Measurements from ENCODE around the gene TLCD3B.

Gene TLCD3B

GRCh38 chr16:30067584-30067916 is 36.5 kb upstream of the TLCD3B start:
- Histone ChIP-seq H3K4me3 (ENCODE audit: extremely low read depth, insufficient read depth, low read length, poor library complexity, severe bottlenecking) (peak overlapping the region; percentile 97), H3K36me3 (ENCODE audit: control insufficient read depth, insufficient read depth, low read length) (peaks cover 60% of the 10 kb centered on the region), H3K27ac (ENCODE audit: low read depth, low read length, severe bottlenecking) (no peak overlapping the region), H3K9me3 (ENCODE audit: control insufficient read depth, low read length) (no peaks in the 10 kb centered on the region), H3K4me1 (ENCODE audit: control insufficient read depth, insufficient read depth, low read length, poor library complexity, severe bottlenecking) (peaks cover 31% of the 10 kb centered on the region)
- WGBS, 2 experiments (ENCODE audit: insufficient coverage in 2 of 2) = 94 to 96% methylated on average over 3 to 5 of the region's 6 CpGs

- H3K4me3 ChIP-seq (ENCODE audit: extremely low read depth, insufficient read depth, low read length, poor library complexity, severe bottlenecking) = peak overlapping the region; percentile 97
- H3K4me1 ChIP-seq (ENCODE audit: control insufficient read depth, insufficient read depth, low read length, poor library complexity, severe bottlenecking) = peaks cover 31% of the 10 kb centered on the region
- H3K36me3 ChIP-seq (ENCODE audit: control insufficient read depth, insufficient read depth, low read length) = peaks cover 55% of the 10 kb centered on the region
- H3K27ac ChIP-seq (ENCODE audit: low read depth, low read length, severe bottlenecking) = no peak overlapping the region
- 79 to 82% methylated on average over 19 to 21 of the region's 21 CpGs for whole genome bisulfite sequencing, 2 experiments (ENCODE audit: insufficient coverage in 2 of 2)
- H3K9me3 ChIP-seq (ENCODE audit: control insufficient read depth, low read length) = no peaks in the 10 kb centered on the region
Measured at GRCh38 chr16:30066761-30067583, 35.9 kb upstream of the TLCD3B start.

GRCh38 chr16:30065943-30066760 is 35.1 kb upstream of the TLCD3B start:
- peak overlapping the region; percentile 99 for H3K27ac ChIP-seq (ENCODE audit: low read depth, low read length, severe bottlenecking)
- H3K4me3 ChIP-seq (ENCODE audit: extremely low read depth, insufficient read depth, low read length, poor library complexity, severe bottlenecking) = peak overlapping the region; percentile 97
- 1 to 2% methylated on average over 28 to 29 of the region's 44 CpGs for WGBS, 2 experiments (ENCODE audit: insufficient coverage in 2 of 2)
- H3K4me1 ChIP-seq (ENCODE audit: control insufficient read depth, insufficient read depth, low read length, poor library complexity, severe bottlenecking) = peaks cover 31% of the 10 kb centered on the region
- H3K36me3 ChIP-seq (ENCODE audit: control insufficient read depth, insufficient read depth, low read length) = peaks cover 49% of the 10 kb centered on the region
- H3K9me3 ChIP-seq (ENCODE audit: control insufficient read depth, low read length) = no peaks in the 10 kb centered on the region

GRCh38 chr16:30065102-30065942 is 34.3 kb upstream of the TLCD3B start, which contains the start of gene ALDOA:
TSS of gene ALDOA (plus strand) at chr16:30065760. CDS start at chr16:30066898, 1,138 bp downstream.
- H3K9me3 ChIP-seq (ENCODE audit: control insufficient read depth, low read length) = no peaks in the 10 kb centered on the region
- H3K36me3 ChIP-seq (ENCODE audit: control insufficient read depth, insufficient read depth, low read length) = peaks cover 49% of the 10 kb centered on the region
- H3K4me3 ChIP-seq (ENCODE audit: extremely low read depth, insufficient read depth, low read length, poor library complexity, severe bottlenecking) = peak within 1 kb of the TSS; percentile 97
- peaks cover 31% of the 10 kb centered on the region for H3K4me1 ChIP-seq (ENCODE audit: control insufficient read depth, insufficient read depth, low read length, poor library complexity, severe bottlenecking)
- peak within 1 kb of the TSS; percentile 99 for H3K27ac ChIP-seq (ENCODE audit: low read depth, low read length, severe bottlenecking)
- WGBS, 2 experiments (ENCODE audit: insufficient coverage in 2 of 2) = 0% methylated on average over 67 to 71 of the region's 99 CpGs

GRCh38 chr16:30064729-30065101 is 33.6 kb upstream of the TLCD3B start:
- 0 to 1% methylated on average over 17 of the region's 25 CpGs for WGBS, 2 experiments (ENCODE audit: insufficient coverage in 2 of 2)
- H3K4me3 ChIP-seq (ENCODE audit: extremely low read depth, insufficient read depth, low read length, poor library complexity, severe bottlenecking) = peak overlapping the region; percentile 97
- H3K4me1 ChIP-seq (ENCODE audit: control insufficient read depth, insufficient read depth, low read length, poor library complexity, severe bottlenecking) = peaks cover 30% of the 10 kb centered on the region
- H3K27ac ChIP-seq (ENCODE audit: low read depth, low read length, severe bottlenecking) = peak overlapping the region; percentile 99
- H3K9me3 ChIP-seq (ENCODE audit: control insufficient read depth, low read length) = no peaks in the 10 kb centered on the region
- H3K36me3 ChIP-seq (ENCODE audit: control insufficient read depth, insufficient read depth, low read length) = peaks cover 49% of the 10 kb centered on the region

- Histone ChIP-seq H3K4me1 (ENCODE audit: control insufficient read depth, insufficient read depth, low read length, poor library complexity, severe bottlenecking) (peaks cover 24% of the 10 kb centered on the region), H3K36me3 (ENCODE audit: control insufficient read depth, insufficient read depth, low read length) (peaks cover 46% of the 10 kb centered on the region), H3K9me3 (ENCODE audit: control insufficient read depth, low read length) (no peaks in the 10 kb centered on the region), H3K4me3 (ENCODE audit: extremely low read depth, insufficient read depth, low read length, poor library complexity, severe bottlenecking) (peak overlapping the region; percentile 97), H3K27ac (ENCODE audit: low read depth, low read length, severe bottlenecking) (peak overlapping the region; percentile 99)
- 5 to 6% methylated on average over 9 to 17 of the region's 27 CpGs for WGBS, 2 experiments (ENCODE audit: insufficient coverage in 2 of 2)
Measured at GRCh38 chr16:30063893-30064728, 33.0 kb upstream of the TLCD3B start.

GRCh38 chr16:30063278-30063892 is 32.3 kb upstream of the TLCD3B start:
- Histone ChIP-seq H3K4me3 (ENCODE audit: extremely low read depth, insufficient read depth, low read length, poor library complexity, severe bottlenecking) (peak overlapping the region; percentile 97), H3K27ac (ENCODE audit: low read depth, low read length, severe bottlenecking) (peak overlapping the region; percentile 99), H3K4me1 (ENCODE audit: control insufficient read depth, insufficient read depth, low read length, poor library complexity, severe bottlenecking) (peaks cover 18% of the 10 kb centered on the region), H3K9me3 (ENCODE audit: control insufficient read depth, low read length) (no peaks in the 10 kb centered on the region), H3K36me3 (ENCODE audit: control insufficient read depth, insufficient read depth, low read length) (peaks cover 45% of the 10 kb centered on the region)
- WGBS, 2 experiments (ENCODE audit: insufficient coverage in 2 of 2) = 60 to 62% methylated on average over 7 to 11 of the region's 12 CpGs

- peaks cover 9% of the 10 kb centered on the region for H3K4me1 ChIP-seq (ENCODE audit: control insufficient read depth, insufficient read depth, low read length, poor library complexity, severe bottlenecking)
- WGBS, 2 experiments (ENCODE audit: insufficient coverage in 2 of 2) = 82 to 92% methylated on average over 2 of the region's 2 CpGs
- H3K27ac ChIP-seq (ENCODE audit: low read depth, low read length, severe bottlenecking) = no peak overlapping the region
- H3K9me3 ChIP-seq (ENCODE audit: control insufficient read depth, low read length) = no peaks in the 10 kb centered on the region
- H3K36me3 ChIP-seq (ENCODE audit: control insufficient read depth, insufficient read depth, low read length) = peaks cover 40% of the 10 kb centered on the region
- no peak overlapping the region for H3K4me3 ChIP-seq (ENCODE audit: extremely low read depth, insufficient read depth, low read length, poor library complexity, severe bottlenecking)
Measured at GRCh38 chr16:30060836-30061554, 29.9 kb upstream of the TLCD3B start.

GRCh38 chr16:30060346-30060745 is 29.3 kb upstream of the TLCD3B start:
- H3K27ac ChIP-seq (ENCODE audit: low read depth, low read length, severe bottlenecking) = no peak overlapping the region
- H3K4me3 ChIP-seq (ENCODE audit: extremely low read depth, insufficient read depth, low read length, poor library complexity, severe bottlenecking) = no peak overlapping the region
- H3K9me3 ChIP-seq (ENCODE audit: control insufficient read depth, low read length) = no peaks in the 10 kb centered on the region
- peaks cover 40% of the 10 kb centered on the region for H3K36me3 ChIP-seq (ENCODE audit: control insufficient read depth, insufficient read depth, low read length)
- peaks cover 9% of the 10 kb centered on the region for H3K4me1 ChIP-seq (ENCODE audit: control insufficient read depth, insufficient read depth, low read length, poor library complexity, severe bottlenecking)
- 100% methylated on average over 4 of the region's 4 CpGs for WGBS, 2 experiments (ENCODE audit: insufficient coverage in 2 of 2)
